ENCODE results near the gene CCNYL1.
"Not testable (repeated sequence)": the region's sequence is repeated elsewhere in the genome, so short reads cannot be mapped to it uniquely, and the experiment has no call there.

CCNYL1 gene

DNA sequence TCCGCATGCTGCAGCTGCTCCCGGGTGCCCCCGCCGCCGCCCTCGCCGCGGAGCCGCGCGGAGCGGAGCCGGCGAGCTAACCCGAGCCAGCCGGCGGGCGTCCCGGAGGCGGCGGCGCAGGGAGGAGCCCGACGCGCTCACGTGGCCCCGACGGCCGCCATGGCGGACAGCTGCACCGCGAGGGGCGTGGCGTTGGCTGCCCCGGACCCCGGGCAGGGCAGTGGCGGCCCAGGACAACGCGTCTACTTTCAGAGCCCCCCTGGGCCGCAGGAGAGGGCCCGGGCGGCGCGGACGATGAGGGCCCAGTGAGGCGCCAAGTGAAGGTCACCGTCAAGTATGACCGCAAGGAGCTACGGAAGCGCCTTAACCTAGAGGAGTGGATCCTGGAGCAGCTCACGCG, 30.0 kb upstream of the CCNYL1 start:
- FAIRE-seq: no peak
- TF ChIP-seq PAX5 (IDR thresholded peaks at IDR 0.05; ENCODE audit: insufficient read depth, low read length, severe bottlenecking) (no peak), POLR2A (IDR thresholded peaks at IDR 0.05; ENCODE audit: low read depth, low read length) (no peak), POU2F2 (IDR thresholded peaks at IDR 0.05; ENCODE audit: low read depth, low read length) (no peak), POLR2AphosphoS5 (IDR thresholded peaks at IDR 0.05; ENCODE audit: low read depth, low read length) (no peak), SPI1 (IDR thresholded peaks at IDR 0.05; ENCODE audit: low read depth, low read length) (no peak), TAF1 (IDR thresholded peaks at IDR 0.05; ENCODE audit: low read depth, low read length) (no peak)
- DNase-seq (ENCODE audit: insufficient read length, low spot score): no peak

DNA sequence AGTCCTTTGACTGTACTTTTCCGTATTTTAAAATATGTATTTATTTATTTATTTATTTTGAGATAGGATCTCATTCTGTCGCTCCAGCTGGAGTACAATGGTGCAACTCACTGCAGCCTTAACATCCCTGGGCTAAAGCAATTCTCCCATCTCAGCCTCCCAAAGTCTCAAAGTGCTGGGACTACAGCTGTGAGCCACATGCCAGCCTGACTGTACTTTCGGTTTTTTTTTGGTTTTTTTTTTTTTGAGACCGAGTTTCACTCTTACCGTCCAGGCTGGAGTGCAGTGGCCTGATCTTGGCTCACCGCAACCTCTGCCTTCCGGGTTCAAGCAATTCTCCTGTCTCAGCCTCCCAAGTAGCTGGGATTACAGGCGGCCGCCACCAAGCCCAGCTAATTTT, 28.9 kb upstream of the CCNYL1 start:
- FAIRE-seq (no peak), DNase-seq (ENCODE audit: insufficient read length, low spot score) (no peak)
- TF ChIP-seq TAF1 (IDR thresholded peaks at IDR 0.05; ENCODE audit: low read depth, low read length): no peak
- TF ChIP-seq POLR2A (IDR thresholded peaks at IDR 0.05; ENCODE audit: low read depth, low read length): no peak

DNA sequence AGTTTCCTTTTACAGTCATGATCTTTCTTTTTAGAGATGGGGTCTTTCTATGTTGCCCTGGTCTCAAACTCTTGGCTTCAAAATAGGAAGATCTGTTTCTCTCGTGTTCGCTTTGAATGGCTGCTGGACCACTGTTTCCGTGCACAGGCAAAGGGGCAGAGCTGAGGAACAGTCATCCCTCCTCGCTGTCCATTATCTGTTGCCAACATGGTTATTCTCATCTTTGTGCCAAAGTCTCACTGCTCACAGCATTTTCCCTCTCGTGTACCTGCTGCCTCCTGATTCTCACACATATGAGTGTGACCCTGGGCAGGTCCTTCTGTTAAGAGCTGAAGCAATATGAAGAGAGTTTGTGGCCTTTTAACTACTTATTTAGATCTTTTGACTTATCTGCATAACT, 28.0 kb upstream of the CCNYL1 start:
- DNase-seq (ENCODE audit: insufficient read length, low spot score): no peak
- FAIRE-seq: no peak
- TF ChIP-seq PAX5 (IDR thresholded peaks at IDR 0.05; ENCODE audit: insufficient read depth, low read length, severe bottlenecking) (no peak), TAF1 (IDR thresholded peaks at IDR 0.05; ENCODE audit: low read depth, low read length) (no peak), SPI1 (IDR thresholded peaks at IDR 0.05; ENCODE audit: low read depth, low read length) (no peak), POLR2A (IDR thresholded peaks at IDR 0.05; ENCODE audit: low read depth, low read length) (no peak), POU2F2 (IDR thresholded peaks at IDR 0.05; ENCODE audit: low read depth, low read length) (no peak), POLR2AphosphoS5 (IDR thresholded peaks at IDR 0.05; ENCODE audit: low read depth, low read length) (no peak)

DNA sequence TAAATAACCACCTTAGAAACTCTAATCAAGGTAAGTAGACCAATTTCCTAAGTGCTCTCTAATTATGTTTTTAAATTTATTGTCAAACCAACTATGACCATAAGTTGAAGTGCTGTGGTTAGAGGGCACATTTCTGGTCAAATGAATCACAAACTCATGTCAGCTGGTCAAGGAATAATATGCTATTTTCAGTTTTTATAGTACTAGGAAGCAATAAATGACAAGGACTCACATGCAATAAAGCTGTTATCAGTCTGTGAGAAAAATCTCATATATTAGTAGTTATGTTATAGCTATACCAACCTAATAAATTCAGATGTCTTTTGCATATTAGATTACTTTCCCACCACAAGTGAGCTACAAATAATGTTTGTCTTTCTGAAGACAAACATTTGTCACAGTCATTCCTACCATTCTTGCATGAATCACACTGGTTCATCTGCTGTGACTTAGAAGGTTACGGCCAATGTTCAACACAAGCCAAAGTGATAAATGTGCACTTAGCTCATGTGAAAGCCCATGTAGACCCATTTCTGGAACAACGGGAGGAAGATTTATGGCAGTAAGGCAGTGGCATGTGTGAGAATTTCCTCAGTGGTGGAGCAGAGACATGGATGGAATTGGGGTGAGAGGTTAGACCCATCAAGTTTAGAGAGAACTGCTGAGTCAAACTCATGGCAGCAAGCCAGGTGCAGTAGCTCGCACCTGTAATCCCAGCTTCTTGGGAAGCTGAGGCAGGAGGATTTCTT, 27.4 kb upstream of the CCNYL1 start:
- DNase-seq (ENCODE audit: insufficient read length, low spot score): no peak
- TF ChIP-seq POLR2AphosphoS5 (IDR thresholded peaks at IDR 0.05; ENCODE audit: low read depth, low read length) (no peak), TAF1 (IDR thresholded peaks at IDR 0.05; ENCODE audit: low read depth, low read length) (no peak), POLR2A (IDR thresholded peaks at IDR 0.05; ENCODE audit: low read depth, low read length) (no peak), PAX5 (IDR thresholded peaks at IDR 0.05; ENCODE audit: insufficient read depth, low read length, severe bottlenecking) (no peak), SPI1 (IDR thresholded peaks at IDR 0.05; ENCODE audit: low read depth, low read length) (no peak)
- peak; percentile 84 for FAIRE-seq

DNA sequence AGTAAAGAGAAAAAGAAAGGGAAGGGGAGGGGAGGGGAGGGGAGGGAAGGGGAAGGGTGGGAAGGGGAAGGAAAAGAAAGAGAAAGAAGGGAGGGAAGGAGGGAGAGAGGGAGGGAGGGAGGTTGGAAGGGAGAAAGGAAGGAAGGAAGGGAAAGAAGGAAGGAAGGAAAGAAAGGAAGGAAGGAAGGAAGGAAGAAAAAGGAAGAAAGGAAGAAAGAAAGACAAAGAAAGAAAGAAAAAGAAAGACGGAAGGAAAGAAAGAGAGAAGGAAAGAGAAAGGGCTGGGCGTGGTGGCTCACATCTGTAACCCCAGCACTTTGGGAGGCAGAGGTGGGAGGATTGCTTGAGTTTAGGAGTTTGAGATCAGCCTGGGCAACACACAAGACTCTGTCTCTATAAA, 24.6 kb upstream of the CCNYL1 start:
- TF ChIP-seq POLR2AphosphoS5 (IDR thresholded peaks at IDR 0.05; ENCODE audit: low read depth, low read length) (no peak), POLR2A (IDR thresholded peaks at IDR 0.05; ENCODE audit: low read depth, low read length) (no peak), POU2F2 (IDR thresholded peaks at IDR 0.05; ENCODE audit: low read depth, low read length) (no peak), PAX5 (IDR thresholded peaks at IDR 0.05; ENCODE audit: insufficient read depth, low read length, severe bottlenecking) (no peak), TAF1 (IDR thresholded peaks at IDR 0.05; ENCODE audit: low read depth, low read length) (no peak), SPI1 (IDR thresholded peaks at IDR 0.05; ENCODE audit: low read depth, low read length) (no peak)
- FAIRE-seq: no peak
- no peak for DNase-seq (ENCODE audit: insufficient read length, low spot score)

DNA sequence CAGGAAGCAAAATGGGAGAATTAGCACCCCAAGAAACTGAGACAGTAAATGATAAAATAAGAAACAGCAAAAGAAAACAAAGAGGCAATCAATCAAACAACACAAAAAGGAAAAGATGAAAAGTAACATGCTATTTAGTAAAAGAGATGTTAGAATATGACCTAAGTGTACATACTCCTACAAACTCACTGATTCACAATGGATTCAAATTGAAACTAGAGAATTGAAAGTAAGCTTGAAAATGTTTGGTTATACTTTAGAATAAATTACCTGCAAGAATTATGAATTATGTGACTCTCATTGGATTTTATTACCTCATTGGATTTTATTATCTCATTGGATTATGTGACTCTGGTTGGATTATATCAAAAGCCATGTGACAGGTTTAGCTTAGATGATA, 22.8 kb upstream of the CCNYL1 start:
- FAIRE-seq (no peak), DNase-seq (ENCODE audit: insufficient read length, low spot score) (no peak)
- no peak for TF ChIP-seq POU2F2 (IDR thresholded peaks at IDR 0.05; ENCODE audit: low read depth, low read length)
- TF ChIP-seq PAX5 (IDR thresholded peaks at IDR 0.05; ENCODE audit: insufficient read depth, low read length, severe bottlenecking): no peak
- TF ChIP-seq SPI1 (IDR thresholded peaks at IDR 0.05; ENCODE audit: low read depth, low read length): no peak
- TF ChIP-seq POLR2A (IDR thresholded peaks at IDR 0.05; ENCODE audit: low read depth, low read length): no peak
- TF ChIP-seq POLR2AphosphoS5 (IDR thresholded peaks at IDR 0.05; ENCODE audit: low read depth, low read length): no peak
- no peak for TF ChIP-seq TAF1 (IDR thresholded peaks at IDR 0.05; ENCODE audit: low read depth, low read length)

DNA sequence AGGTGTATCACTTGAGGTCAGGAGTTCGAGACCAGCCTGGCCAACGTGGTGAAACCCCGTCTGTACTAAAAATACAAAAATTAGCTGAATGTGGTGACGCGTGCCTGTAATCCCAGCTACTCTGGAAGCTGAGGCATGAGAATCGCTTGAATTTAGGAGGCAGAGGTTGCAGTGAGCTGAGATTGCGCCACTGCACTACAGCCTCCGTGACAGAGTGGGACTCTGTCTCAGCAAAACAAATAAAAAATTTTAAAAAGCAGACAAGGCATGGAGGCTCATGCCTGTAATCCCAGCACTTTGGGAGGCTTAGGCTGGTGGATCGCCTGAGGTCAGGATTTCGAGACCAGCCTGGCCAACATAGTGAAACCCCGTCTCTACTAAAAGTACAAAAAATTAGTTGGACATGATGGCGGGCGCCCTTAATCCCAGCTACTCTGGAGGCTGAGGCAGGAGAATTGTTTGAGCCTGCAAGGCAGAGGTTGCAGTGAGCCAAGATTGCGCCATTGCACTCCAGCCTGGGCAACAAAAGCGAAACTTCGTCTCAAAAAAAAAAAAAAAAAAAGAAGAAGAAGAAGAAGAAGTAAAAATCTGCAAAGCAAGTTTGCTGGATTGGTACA, 20.5 kb upstream of the CCNYL1 start:
- not testable (repeated sequence) for FAIRE-seq; DNase-seq (ENCODE audit: insufficient read length, low spot score)

DNA sequence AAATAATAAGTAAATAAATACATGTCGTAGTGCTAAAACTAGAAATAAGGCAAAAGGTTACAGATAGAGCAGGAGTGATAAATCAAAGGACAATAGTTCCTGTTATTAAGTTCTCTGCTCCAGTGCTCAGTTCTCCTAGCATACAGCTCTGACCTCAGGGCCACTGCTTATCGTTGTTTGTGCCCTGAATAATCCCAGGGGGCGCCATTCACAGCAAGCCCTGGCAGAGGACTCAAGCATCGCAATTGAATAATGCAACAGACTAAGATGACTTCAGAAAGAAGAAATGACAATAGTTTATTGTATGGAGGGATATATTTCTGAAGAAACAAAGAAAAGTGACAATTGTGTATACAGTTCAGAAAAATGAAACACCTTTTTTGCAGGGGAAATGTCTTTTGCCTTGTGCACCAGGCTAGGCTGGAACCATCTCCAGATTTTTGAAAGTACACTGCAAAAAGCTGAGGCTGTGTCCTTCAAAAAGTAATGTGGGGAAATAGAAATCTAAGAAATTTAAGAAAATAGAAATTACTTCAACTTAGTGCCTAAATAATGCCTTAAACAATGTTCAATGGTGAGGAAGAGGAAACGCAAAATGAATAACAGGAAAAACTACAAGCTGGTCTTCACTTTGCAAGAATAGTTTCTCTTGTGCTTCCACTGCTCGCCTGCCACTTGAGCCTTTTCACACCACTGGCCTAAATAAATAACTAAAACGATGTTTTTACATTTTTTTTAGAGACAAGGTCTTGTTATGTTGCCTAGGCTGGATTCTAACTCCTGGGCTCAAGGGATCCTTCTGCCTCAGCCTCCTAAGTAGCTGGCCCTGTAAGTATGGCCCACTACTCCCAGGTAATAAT, 19.0 kb upstream of the CCNYL1 start:
- no peak for DNase-seq (ENCODE audit: insufficient read length, low spot score)
- FAIRE-seq: peak; percentile 48
- TF ChIP-seq POU2F2 (IDR thresholded peaks at IDR 0.05; ENCODE audit: low read depth, low read length) (no peak), POLR2AphosphoS5 (IDR thresholded peaks at IDR 0.05; ENCODE audit: low read depth, low read length) (no peak), POLR2A (IDR thresholded peaks at IDR 0.05; ENCODE audit: low read depth, low read length) (no peak), TAF1 (IDR thresholded peaks at IDR 0.05; ENCODE audit: low read depth, low read length) (no peak), SPI1 (IDR thresholded peaks at IDR 0.05; ENCODE audit: low read depth, low read length) (no peak), PAX5 (IDR thresholded peaks at IDR 0.05; ENCODE audit: insufficient read depth, low read length, severe bottlenecking) (no peak)

DNA sequence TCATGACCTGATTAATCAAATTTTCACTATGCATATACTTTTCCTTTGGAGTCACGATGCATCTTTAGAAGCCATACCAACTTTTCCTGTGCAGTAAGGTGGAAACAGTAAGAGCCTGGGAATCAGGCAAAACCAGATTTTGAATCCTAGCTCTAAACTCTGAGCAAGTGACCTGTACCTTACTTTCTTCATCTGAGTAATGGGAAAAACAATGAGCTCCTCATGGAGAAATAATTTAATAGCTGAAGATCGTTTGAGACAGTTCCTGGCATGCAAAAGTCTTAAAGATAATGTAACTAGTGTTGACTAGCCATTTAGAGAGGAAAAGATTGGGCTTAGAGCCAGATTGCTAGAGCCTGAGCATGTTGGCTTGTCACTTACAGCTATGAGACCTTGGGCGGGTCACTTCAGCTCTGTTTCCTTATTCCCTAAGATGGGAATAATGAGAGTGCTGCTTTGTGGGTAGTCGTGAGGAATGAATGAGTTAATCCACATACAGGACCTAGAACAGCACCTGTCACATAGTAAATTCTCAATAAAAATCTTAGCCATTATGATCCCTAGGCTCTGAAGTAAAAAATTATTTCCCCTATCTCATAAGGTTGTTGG, 17.7 kb upstream of the CCNYL1 start:
- TF ChIP-seq PAX5 (IDR thresholded peaks at IDR 0.05; ENCODE audit: insufficient read depth, low read length, severe bottlenecking): no peak
- DNase-seq (ENCODE audit: insufficient read length, low spot score): no peak
- peak; percentile 20 for FAIRE-seq

Data from GM12891 (cell line).